A549 (cell line): ENCODE results near the gene TMTC2. TPM values are rescaled to one million over a fixed set of nuclear protein-coding genes. Genes with fewer than 3 reads are reported as not detected.
A peak's percentile ranks its signal among the peaks of the same experiment; 100 is the strongest.

ENCODE experiments used
- ATAC-seq, 2 experiments: fragments of 200-7000 bp in 1 of 2; fragments of >200 bp in 1 of 2; cut with Nextera tagmentation in 1 of 2; cut with Tn5 transposase in 1 of 2; 3 replicates each; pipeline versions ENCODE4 v1.8.0 to v1.9.1; 2018 to 2020; ENCODE audit warnings: mild to moderate bottlenecking in 1 of 2, moderate library complexity in 1 of 2
- CTCF ChIA-PET: fragments of 300-600 bp; sonication (Branson Sonifier 250); formaldehyde crosslinking; extraction: SDS; loops from one replicate; lab custom pipeline; 2021; ENCODE audit warnings: antibody characterized with exemption, inconsistent platforms; lab: Yijun Ruan, JAX
- POLR2A ChIA-PET: fragments of 350-600 bp; formaldehyde crosslinking; extraction: SDS; loops from one replicate; lab custom pipeline; 2021; ENCODE audit warnings: antibody characterized with exemption, inconsistent platforms; lab: Yijun Ruan, JAX
- DNase-seq, 2 experiments: peaks; one replicate each; pipeline versions ENCODE4 v3.0.0 to v3.0.0-alpha.2; 2011 to 2016; ENCODE audit warnings: low read depth in 1 of 2, low spot score in 1 of 2
- FAIRE-seq: peaks from 2 replicates; lab custom pipeline; 2011; peaks lifted over from hg19 to GRCh38; lab: Jason Lieb, UNC
- H3K27ac ChIP-seq, 2 experiments: fragments of >200 bp; sonication (Bioruptor Twin); formaldehyde crosslinking; 3 replicates each; pipeline ENCODE4 v1.5.1; 2016 to 2017
- H3K4me1 ChIP-seq: fragments of >200 bp; sonication (Bioruptor Twin); formaldehyde crosslinking; 3 replicates; pipeline ENCODE4 v1.6.1; 2016
- H3K4me2 ChIP-seq: fragments of >200 bp; sonication (Bioruptor Twin); formaldehyde crosslinking; 3 replicates; pipeline ENCODE4 v1.6.1; 2016
- H3K4me3 ChIP-seq: fragments of >200 bp; sonication (Bioruptor Twin); formaldehyde crosslinking; 3 replicates; pipeline ENCODE4 v1.5.1; 2016
- H3K9me3 ChIP-seq: fragments of >200 bp; sonication (Bioruptor Twin); formaldehyde crosslinking; 3 replicates; pipeline ENCODE4 v1.6.1; 2016
- CHD4 ChIP-seq: fragments of 200-600 bp; sonication (generic); IDR thresholded peaks from 2 replicates; pipeline ENCODE4 v1.6.1; 2016; ENCODE audit warnings: antibody characterized with exemption, mild to moderate bottlenecking, borderline replicate concordance
- EHMT2 ChIP-seq: fragments of 200-600 bp; sonication (generic); IDR thresholded peaks from 2 replicates; pipeline ENCODE4 v1.6.1; 2016; ENCODE audit warnings: antibody characterized with exemption, low read depth, mild to moderate bottlenecking, moderate library complexity
- FOXS1 ChIP-seq: fragments of 250-450 bp; sonication (Bioruptor Pico); IDR thresholded peaks from 2 replicates; pipeline ENCODE4 v1.5.0; 2020; ENCODE audit warnings: mild to moderate bottlenecking, moderate library complexity
- HDAC2 ChIP-seq: fragments of 200-600 bp; sonication (generic); IDR thresholded peaks from 2 replicates; pipeline ENCODE4 v1.6.1; 2016
- HES2 ChIP-seq: fragments of >200 bp; sonication (Bioruptor Twin); formaldehyde crosslinking; IDR thresholded peaks from 2 replicates; pipeline ENCODE4 v1.6.1; 2016
- HEYL ChIP-seq: fragments of 250-450 bp; sonication (Bioruptor Pico); IDR thresholded peaks from 2 replicates; pipeline ENCODE4 v1.8.0; 2021; ENCODE audit warnings: mild to moderate bottlenecking, moderate library complexity
- HMGXB4 ChIP-seq: fragments of 250-450 bp; sonication (Bioruptor Pico); IDR thresholded peaks from 2 replicates; pipeline ENCODE4 v1.5.0; 2021; ENCODE audit warnings: mild to moderate bottlenecking, moderate library complexity, borderline replicate concordance
- HOXB13 ChIP-seq: fragments of 250-450 bp; sonication (Bioruptor Pico); IDR thresholded peaks from 2 replicates; pipeline ENCODE4 v1.5.0; 2020; ENCODE audit warnings: low read depth, mild to moderate bottlenecking, moderate library complexity
- KDM5A ChIP-seq: fragments of 200-600 bp; sonication (generic); IDR thresholded peaks from 2 replicates; pipeline ENCODE4 v1.6.1; 2016; ENCODE audit warnings: antibody characterized with exemption, mild to moderate bottlenecking
- MAFK ChIP-seq: fragments of 450-650 bp; IDR thresholded peaks from 2 replicates; pipeline ENCODE4 v1.6.1; 2014; ENCODE audit not compliant: partially characterized antibody
- NPAS2 ChIP-seq: fragments of 250-450 bp; sonication (Bioruptor Pico); IDR thresholded peaks from 2 replicates; pipeline ENCODE4 v1.8.0; 2022; ENCODE audit warnings: mild to moderate bottlenecking, moderate library complexity, borderline replicate concordance
- NR3C1 ChIP-seq: fragments of >200 bp; sonication (Bioruptor Twin); formaldehyde crosslinking; IDR thresholded peaks from 3 replicates; pipeline ENCODE4 v1.6.1; 2017
- PHF8 ChIP-seq: fragments of 200-600 bp; sonication (generic); IDR thresholded peaks from 2 replicates; pipeline ENCODE4 v1.6.1; 2016; ENCODE audit warnings: low read depth, mild to moderate bottlenecking, antibody characterized with exemption, moderate library complexity, borderline replicate concordance
- POLR2A ChIP-seq: IDR thresholded peaks from 2 replicates; pipeline ENCODE4 v1.6.1; 2012; ENCODE audit warnings: mild to moderate bottlenecking, low read length
- RARB ChIP-seq: fragments of 250-450 bp; sonication (Bioruptor Pico); IDR thresholded peaks from 2 replicates; pipeline ENCODE4 v1.8.0; 2021; ENCODE audit warnings: mild to moderate bottlenecking, moderate library complexity
- TFCP2L1 ChIP-seq: fragments of 250-450 bp; sonication (Bioruptor Pico); IDR thresholded peaks from 2 replicates; pipeline ENCODE4 v1.5.0; 2021; ENCODE audit warnings: mild to moderate bottlenecking
- TP53 ChIP-seq: fragments of 250-450 bp; sonication (Bioruptor Pico); IDR thresholded peaks from 2 replicates; pipeline ENCODE4 v1.5.0; 2021; ENCODE audit warnings: mild to moderate bottlenecking, moderate library complexity
- USF2 ChIP-seq: fragments of 450-650 bp; IDR thresholded peaks from 2 replicates; pipeline ENCODE4 v1.6.1; 2014; ENCODE audit warnings: antibody characterized with exemption
- ZNF302 ChIP-seq: fragments of 250-450 bp; sonication (Bioruptor Pico); IDR thresholded peaks from 2 replicates; pipeline ENCODE4 v1.9.0; 2021; ENCODE audit warnings: inconsistent platforms, mild to moderate bottlenecking, moderate library complexity
- WGBS: methylation state at CpG from one replicate; pipeline ENCODE4 v1.1.6; 2017; ENCODE audit errors: missing lambda C conversion rate; 5-methylcytosine and 5-hydroxymethylcytosine counted together
- polyA plus RNA-seq, 4 experiments: library from polyadenylated mRNA; depleted of rRNA in 3 of 4; stranded (reverse); fragments of >200 nt; fragmentation: RNase III in 1 of 4; extraction: RNeasy Plus Mini Kit Qiagen cat#74134 plus additional on column Dnase treatment in 1 of 4; gene quantifications; 2 replicates in 3 of 4; 3 replicates in 1 of 4; pipeline ENCODE4 v1.2.3, GENCODE V29; 2011 to 2017
- small RNA-seq, 6 experiments: library from RNA; depleted of rRNA; stranded (forward); fragments of <200 nt; gene quantifications; one replicate each; pipeline ENCODE3, GENCODE V24; 2012

The TMTC2 gene
- polyA plus RNA-seq, 2 of the 4 experiments (the other 2 are of a cell fraction), result 1.8 to 5.3 TPM

- DNase-seq, result no peak
- FAIRE-seq, result no peak
- H3K9me3 ChIP-seq, result no peaks in the 10 kb centered on the region
- H3K4me3 ChIP-seq, result no peak overlapping the region
- WGBS, result 36% methylated on average over 7 of the region's 7 CpGs
- CTCF ChIA-PET, result no interaction called here
- no peak overlapping the region for H3K4me2 ChIP-seq
- no peaks in the 10 kb centered on the region for H3K4me1 ChIP-seq
- no peak overlapping the region for H3K27ac ChIP-seq
- POLR2A ChIA-PET, result no interaction called here
- no peak for ATAC-seq
- TF ChIP-seq RARB (no peak), NPAS2 (CRISPR knock-in tag) (no peak), FOXS1 (CRISPR knock-in tag) (no peak), TP53 (CRISPR knock-in tag) (no peak), ZNF302 (no peak), TFCP2L1 (CRISPR knock-in tag) (no peak), HEYL (CRISPR knock-in tag) (no peak), HES2 (no peak), POLR2A (no peak), HDAC2 (no peak)
- TF ChIP-seq, all 56 proteins: peak for 0
Measured at GRCh38 chr12:83172866-83173649, 486.4 kb downstream of the TMTC2 start.

- FAIRE-seq (no peak), ATAC-seq (no peak), DNase-seq (no peak)
- TF ChIP-seq NR3C1 (no peak), USF2 (no peak)
- Histone ChIP-seq H3K4me2 (no peak overlapping the region), H3K9me3 (no peaks in the 10 kb centered on the region), H3K4me3 (no peak overlapping the region), H3K4me1 (no peaks in the 10 kb centered on the region), H3K27ac (no peak overlapping the region)
- ChIA-PET CTCF (no interaction called here), POLR2A (no interaction called here)
Measured at GRCh38 chr12:83179999-83180398, 493.3 kb downstream of the TMTC2 start.

GRCh38 chr12:83181074-83181473 lies 494.4 kb downstream of the TMTC2 start:
- ChIA-PET CTCF (interaction anchor here (1.1 to 1.6 kb wide), 2 partner anchors 9 to 495 kb away, joined by 4 to 5 read pairs; no protein-coding TSS in a partner anchor), POLR2A (no interaction called here)
- WGBS, result 23% methylated on average over 1 of the region's 1 CpG
- Histone ChIP-seq H3K27ac (no peak overlapping the region), H3K4me1 (no peaks in the 10 kb centered on the region), H3K4me2 (no peak overlapping the region), H3K9me3 (no peaks in the 10 kb centered on the region), H3K4me3 (no peak overlapping the region)
- DNase-seq, result no peak
- TF ChIP-seq PHF8 (no peak), EHMT2 (no peak), POLR2A (no peak), HOXB13 (no peak), MAFK (peak; percentile 55)
- ATAC-seq, result no peak
- no peak for FAIRE-seq

GRCh38 chr12:83183132-83183531 lies 496.4 kb downstream of the TMTC2 start:
- ATAC-seq, result no peak
- no peak for DNase-seq
- H3K27ac ChIP-seq, result no peak overlapping the region
- no peak for TF ChIP-seq CHD4
- TF ChIP-seq HMGXB4 (CRISPR knock-in tag), result no peak
- no peak for TF ChIP-seq TP53 (CRISPR knock-in tag)
- no peak for TF ChIP-seq POLR2A
- TF ChIP-seq KDM5A, result no peak
- no peaks in the 10 kb centered on the region for H3K9me3 ChIP-seq
- no peaks in the 10 kb centered on the region for H3K4me1 ChIP-seq
- FAIRE-seq, result no peak
- no peak overlapping the region for H3K4me3 ChIP-seq
- ChIA-PET POLR2A (no interaction called here), CTCF (no interaction called here)
- no peak overlapping the region for H3K4me2 ChIP-seq

Small RNA genes within 50 kb of the gene (small RNA-seq; reads per million reads assigned to genes)
- gene RNU6-977P, result 0 reads per million in 6 experiments
